Thymus (tissue), 11 donors: ENCODE results near the gene CTNND2. TPM values are rescaled to one million over a fixed set of nuclear protein-coding genes. Genes with fewer than 3 reads are reported as not detected.

ENCODE experiments used
- DNase-seq, 9 donors: peaks; one replicate each; pipeline ENCODE4 v3.0.0-alpha.2; 2013; ENCODE audit warnings: low spot score in 9 of 9, low read depth in 6 of 9, missing footprints in 1 of 9
- H3K27ac ChIP-seq, 2 donors: one replicate each; pipeline ENCODE4 v1.5.1; 2013; ENCODE audit warnings: control low read depth in 1 of 2, low read depth in 1 of 2, low read length in 1 of 2, mild to moderate bottlenecking in 1 of 2, moderate library complexity in 1 of 2
- H3K27me3 ChIP-seq, 2 donors: one replicate each; pipeline ENCODE4 v1.5.1; 2013; ENCODE audit warnings: low read length in 1 of 2; ENCODE audit not compliant: control insufficient read depth in 2 of 2, insufficient read depth in 1 of 2
- H3K36me3 ChIP-seq, 2 donors: one replicate each; pipeline ENCODE4 v1.5.1; 2013; ENCODE audit warnings: low read length in 1 of 2, mild to moderate bottlenecking in 1 of 2, moderate library complexity in 1 of 2; ENCODE audit not compliant: control insufficient read depth in 2 of 2, insufficient read depth in 2 of 2
- H3K4me1 ChIP-seq, 2 donors: one replicate each; pipeline ENCODE4 v1.5.1; 2013; ENCODE audit warnings: low read length in 2 of 2; ENCODE audit not compliant: control insufficient read depth in 2 of 2, insufficient read depth in 2 of 2
- H3K4me3 ChIP-seq, 2 donors: one replicate each; pipeline ENCODE4 v1.5.1; 2013; ENCODE audit warnings: low read length in 2 of 2, control low read depth in 1 of 2, mild to moderate bottlenecking in 1 of 2
- H3K9me3 ChIP-seq, 2 donors: one replicate each; pipeline ENCODE4 v1.5.1; 2013; ENCODE audit warnings: low read length in 1 of 2, mild to moderate bottlenecking in 1 of 2; ENCODE audit not compliant: control insufficient read depth in 2 of 2, insufficient read depth in 1 of 2
- WGBS: extraction: QIAGEN DNeasy Blood & Tissue Kit; methylation state at CpG from one replicate; pipeline ENCODE4 v1.1.7; 2013; 5-methylcytosine and 5-hydroxymethylcytosine counted together
- polyA plus RNA-seq: library from polyadenylated mRNA; stranded (reverse); fragments of 200-250 nt; gene quantifications from one replicate; pipeline ENCODE4 v1.2.3, GENCODE V29; 2013
- total RNA-seq: library from RNA; stranded (reverse); fragments of 120-200 nt; gene quantifications from one replicate; pipeline ENCODE4 v1.2.4, GENCODE V29; 2013
- donor health status: healthy.

CTNND2 gene
- total and polyA plus RNA-seq, 2 donors = 0.41 to 0.42 TPM

- Histone ChIP-seq H3K9me3 (no peaks in the 10 kb centered on the region), H3K4me3 (no peak overlapping the region), H3K36me3 (no peaks in the 10 kb centered on the region), H3K27ac (no peak overlapping the region), H3K27me3 (no peaks in the 10 kb centered on the region), H3K4me1 (no peaks in the 10 kb centered on the region)
- WGBS = 89% methylated on average over 3 of the region's 3 CpGs
- DNase-seq = no peak
Observed at GRCh38 chr5:11809407-11809806, 94.8 kb downstream of the CTNND2 start.

DNA sequence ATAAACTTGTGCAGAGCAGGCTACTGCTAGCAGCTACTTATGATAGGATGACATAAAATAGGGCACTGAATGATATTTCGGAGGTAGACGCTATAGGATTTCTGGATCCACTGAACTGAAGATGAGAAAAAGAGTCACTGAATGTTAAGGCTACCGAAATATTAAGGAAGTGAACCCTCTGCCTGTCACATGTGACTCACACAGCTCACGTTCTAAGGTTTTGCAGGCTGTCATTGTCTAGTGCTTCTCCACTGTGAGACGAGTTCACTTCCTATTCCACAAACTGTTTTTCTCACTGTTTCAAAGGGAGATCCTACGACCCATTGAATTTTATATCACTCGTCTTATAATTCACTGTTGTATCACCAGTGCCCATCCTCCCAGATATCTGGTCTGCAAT is 100.8 kb downstream of the CTNND2 start:
- Histone ChIP-seq H3K27me3 (no peaks in the 10 kb centered on the region), H3K36me3 (no peaks in the 10 kb centered on the region), H3K9me3 (no peaks in the 10 kb centered on the region), H3K4me3 (no peak overlapping the region), H3K4me1 (no peaks in the 10 kb centered on the region), H3K27ac (no peak overlapping the region)
- no peak for DNase-seq
- WGBS = 71% methylated on average over 7 of the region's 7 CpGs

DNA sequence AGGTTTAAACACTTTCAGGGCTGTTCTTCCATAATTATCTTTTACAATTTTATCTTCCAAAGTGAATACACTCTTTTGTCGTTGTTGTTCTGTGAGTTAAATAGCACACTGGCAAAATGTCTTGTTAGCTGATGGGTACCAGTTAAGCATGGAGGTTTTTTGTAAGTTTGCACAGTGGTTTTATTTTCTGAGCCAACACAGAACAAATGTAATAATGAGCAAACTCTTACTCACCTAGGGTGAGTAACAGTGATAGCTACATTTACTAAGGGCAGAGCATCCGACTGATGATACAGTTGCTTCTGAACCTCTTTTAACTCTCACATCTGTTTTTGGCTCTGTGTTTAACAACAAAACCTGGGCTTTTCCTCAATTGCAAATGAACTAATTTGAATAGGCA is 103.2 kb downstream of the CTNND2 start:
- no peak for DNase-seq
- 90% methylated on average over 2 of the region's 2 CpGs for WGBS
- Histone ChIP-seq H3K4me3 (no peak overlapping the region), H3K36me3 (no peaks in the 10 kb centered on the region), H3K27ac (no peak overlapping the region), H3K9me3 (no peaks in the 10 kb centered on the region), H3K27me3 (no peaks in the 10 kb centered on the region), H3K4me1 (no peaks in the 10 kb centered on the region)

DNA sequence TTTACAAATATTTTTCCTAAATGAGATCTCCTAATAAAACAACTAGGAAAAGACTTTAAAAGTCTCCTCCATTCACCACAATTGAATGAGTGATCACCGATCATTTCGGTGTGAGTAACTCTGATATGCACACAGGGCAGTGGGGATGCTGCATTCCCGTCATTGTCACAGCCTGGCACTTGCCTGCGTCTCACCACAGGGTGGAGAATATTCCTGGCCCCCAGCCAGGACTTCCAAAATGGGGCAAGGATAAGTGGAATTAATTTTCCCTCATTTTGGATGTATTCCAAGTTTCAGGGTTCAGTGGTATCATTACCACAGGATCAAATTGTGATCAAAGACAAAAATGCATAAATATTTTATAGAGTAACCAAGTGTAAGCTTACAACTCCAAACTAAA is 107.1 kb downstream of the CTNND2 start:
- no peaks in the 10 kb centered on the region for H3K27me3 ChIP-seq
- no peaks in the 10 kb centered on the region for H3K36me3 ChIP-seq
- H3K9me3 ChIP-seq = no peaks in the 10 kb centered on the region
- H3K4me3 ChIP-seq = no peak overlapping the region
- no peak for DNase-seq
- WGBS = 62% methylated on average over 4 of the region's 4 CpGs
- no peaks in the 10 kb centered on the region for H3K4me1 ChIP-seq
- no peak overlapping the region for H3K27ac ChIP-seq

GRCh38 chr5:11793396-11793795 is 110.8 kb downstream of the CTNND2 start:
- Histone ChIP-seq H3K4me3 (no peak overlapping the region), H3K27ac (no peak overlapping the region)
- 80% methylated on average over 1 of the region's 1 CpG for WGBS

GRCh38 chr5:11792621-11793020 is 111.6 kb downstream of the CTNND2 start:
- Histone ChIP-seq H3K27me3 (no peaks in the 10 kb centered on the region), H3K4me3 (no peak overlapping the region), H3K27ac (no peak overlapping the region), H3K4me1 (no peaks in the 10 kb centered on the region), H3K36me3 (no peaks in the 10 kb centered on the region), H3K9me3 (no peaks in the 10 kb centered on the region)
- WGBS = 61% methylated on average over 3 of the region's 3 CpGs
- no peak for DNase-seq

More at GRCh38 chr5:11793396-11793795, 110.8 kb downstream of the CTNND2 start:
- no peak for DNase-seq
- no peaks in the 10 kb centered on the region for H3K36me3 ChIP-seq
- no peaks in the 10 kb centered on the region for H3K27me3 ChIP-seq
- no peaks in the 10 kb centered on the region for H3K4me1 ChIP-seq
- no peaks in the 10 kb centered on the region for H3K9me3 ChIP-seq

- H3K4me1 ChIP-seq = no peaks in the 10 kb centered on the region
- DNase-seq = no peak
- H3K4me3 ChIP-seq = no peak overlapping the region
- no peaks in the 10 kb centered on the region for H3K27me3 ChIP-seq
- no peak overlapping the region for H3K27ac ChIP-seq
- H3K9me3 ChIP-seq = no peaks in the 10 kb centered on the region
- WGBS = 88% methylated on average over 1 of the region's 1 CpG
- no peaks in the 10 kb centered on the region for H3K36me3 ChIP-seq
Observed at GRCh38 chr5:11791792-11792191, 112.5 kb downstream of the CTNND2 start.

- no peaks in the 10 kb centered on the region for H3K4me1 ChIP-seq
- no peak for DNase-seq
- no peak overlapping the region for H3K27ac ChIP-seq
- WGBS = 47% methylated on average over 2 of the region's 2 CpGs
- no peaks in the 10 kb centered on the region for H3K9me3 ChIP-seq
- H3K4me3 ChIP-seq = no peak overlapping the region
- no peaks in the 10 kb centered on the region for H3K27me3 ChIP-seq
- no peaks in the 10 kb centered on the region for H3K36me3 ChIP-seq
Observed at GRCh38 chr5:11790201-11790600, 114.0 kb downstream of the CTNND2 start.

GRCh38 chr5:11785771-11786352 is 118.4 kb downstream of the CTNND2 start:
- 91% methylated on average over 6 of the region's 6 CpGs for WGBS

More at GRCh38 chr5:11785771-11786352, 118.4 kb downstream of the CTNND2 start:
- Histone ChIP-seq H3K36me3 (no peaks in the 10 kb centered on the region), H3K27me3 (no peaks in the 10 kb centered on the region), H3K9me3 (no peaks in the 10 kb centered on the region), H3K4me3 (no peak overlapping the region), H3K27ac (no peak overlapping the region), H3K4me1 (no peaks in the 10 kb centered on the region)
- no peak for DNase-seq
